Measurements from ENCODE around the gene CGB8. TPM values are rescaled to one million over a fixed set of nuclear protein-coding genes. Genes with fewer than 3 reads are reported as not detected.
"Not testable (repeated sequence)": the region's sequence is repeated elsewhere in the genome, so short reads cannot be mapped to it uniquely, and the experiment has no call there.

The CGB8 gene
- total RNA-seq, 2 donors from 2014 or later, result not detected

- H3K4me1 Mint-ChIP-seq, result peaks cover 14% of the 10 kb centered on the region
Observed at GRCh38 chr19:49074869-49075268, 26.0 kb upstream of the CGB8 start.

DNA sequence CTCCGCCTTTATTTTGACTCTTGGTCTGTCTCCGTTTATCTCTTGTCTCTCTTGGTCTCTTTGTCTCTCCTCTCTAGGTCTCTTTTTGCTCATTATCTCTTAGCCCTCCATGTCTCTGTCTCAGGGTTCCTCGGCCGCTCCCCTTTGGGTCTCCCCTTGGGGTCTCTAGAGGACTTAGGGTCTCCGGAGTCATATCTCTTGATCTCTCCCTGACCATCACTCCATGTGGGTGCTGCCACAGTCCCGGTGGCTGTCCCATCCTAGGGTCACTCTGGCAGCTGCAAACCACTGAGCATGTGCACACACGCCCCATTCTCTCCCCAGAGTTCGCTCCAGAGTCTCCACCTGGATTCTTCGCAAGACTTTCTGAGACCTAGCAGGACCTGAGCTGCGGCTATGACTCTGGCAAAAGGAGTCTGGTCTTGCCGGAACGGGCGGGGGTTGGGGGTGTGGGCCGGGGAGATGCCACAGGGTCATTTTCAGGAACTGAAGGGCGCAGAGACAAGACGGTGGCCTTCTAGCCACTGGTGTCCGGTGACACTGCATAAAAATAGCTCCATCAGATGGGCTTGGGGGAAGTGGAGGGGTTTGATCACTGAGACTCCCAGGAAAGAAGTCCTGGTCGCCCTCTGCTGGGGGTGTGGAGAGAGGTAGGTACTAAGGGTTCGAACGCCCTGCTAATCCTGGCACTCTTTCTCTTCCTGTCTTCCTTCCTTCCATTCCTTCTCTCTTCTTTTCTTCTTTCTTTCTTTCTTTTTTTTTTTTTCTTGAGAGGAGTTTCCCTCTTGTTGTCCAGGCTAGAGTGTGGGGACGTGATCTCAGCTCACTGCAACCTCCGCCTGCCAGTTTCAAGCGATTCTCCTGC is 24.8 kb upstream of the CGB8 start:
- Mint-ChIP-seq H3K4me1 (peaks cover 14% of the 10 kb centered on the region), H3K36me3 (ENCODE audit: low read depth) (peaks cover 5% of the 10 kb centered on the region), H3K27ac (peak overlapping the region; percentile 8), H3K27me3 (peaks cover 44% of the 10 kb centered on the region), H3K4me3 (peak overlapping the region; percentile 80)
- H3K9me3 ChIP-seq (ENCODE audit: control insufficient read depth, low read length, poor library complexity, severe bottlenecking), result no peaks in the 10 kb centered on the region
- ATAC-seq, result no peak
- no peak for DNase-seq

More at GRCh38 chr19:49074869-49075268, 26.0 kb upstream of the CGB8 start:
- H3K4me3 Mint-ChIP-seq; ATAC-seq; DNase-seq; H3K9me3 ChIP-seq (ENCODE audit: control insufficient read depth, low read length, poor library complexity, severe bottlenecking); H3K27ac Mint-ChIP-seq; H3K36me3 Mint-ChIP-seq (ENCODE audit: low read depth): not testable (repeated sequence)
- H3K27me3 Mint-ChIP-seq, result peaks cover 37% of the 10 kb centered on the region

DNA sequence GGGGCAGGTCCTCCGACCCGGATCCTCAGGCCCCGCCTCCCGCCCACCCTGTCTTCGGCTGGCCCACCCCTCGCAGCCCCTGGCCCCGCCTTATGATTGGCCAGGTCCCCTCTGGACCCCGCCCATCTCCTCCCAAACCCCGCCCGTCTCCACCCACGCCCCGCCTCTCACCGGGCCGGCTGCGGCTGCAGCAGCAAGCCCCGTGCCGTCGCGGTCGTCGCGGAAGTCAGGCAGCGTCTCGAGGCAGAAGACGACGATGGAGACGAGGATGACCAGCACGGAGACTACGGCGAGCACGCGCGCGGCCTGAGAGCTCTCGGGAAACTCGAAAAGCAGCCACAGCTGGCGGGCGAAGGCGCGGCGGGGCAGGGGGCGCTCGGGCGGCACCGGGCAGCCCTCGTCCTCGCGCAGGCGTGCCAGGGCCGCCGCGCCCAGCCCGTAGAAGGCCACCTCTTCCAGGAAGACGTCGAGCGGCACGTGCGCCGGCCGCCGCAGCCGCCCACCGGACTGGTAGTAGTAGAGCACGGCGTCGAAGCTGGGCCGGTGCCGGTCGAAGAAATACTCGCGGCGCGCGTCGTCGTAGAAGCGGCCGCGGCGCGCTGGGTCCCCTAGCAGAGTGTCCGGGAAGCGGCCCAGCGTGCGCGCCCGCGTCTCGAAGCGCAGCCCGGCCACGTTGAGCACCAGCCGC is 23.1 kb upstream of the CGB8 start:
- peaks cover 55% of the 10 kb centered on the region for H3K27me3 Mint-ChIP-seq
- H3K9me3 ChIP-seq (ENCODE audit: control insufficient read depth, low read length, poor library complexity, severe bottlenecking), result no peaks in the 10 kb centered on the region
- no peak overlapping the region for H3K4me3 Mint-ChIP-seq
- ATAC-seq, result peak; percentile 39
- H3K36me3 Mint-ChIP-seq (ENCODE audit: low read depth), result peaks cover 7% of the 10 kb centered on the region
- H3K27ac Mint-ChIP-seq, result no peak overlapping the region
- DNase-seq, result no peak
- peaks cover 14% of the 10 kb centered on the region for H3K4me1 Mint-ChIP-seq

- Mint-ChIP-seq H3K27ac (no peak overlapping the region), H3K36me3 (ENCODE audit: low read depth) (peaks cover 13% of the 10 kb centered on the region), H3K4me3 (no peak overlapping the region), H3K27me3 (peaks cover 63% of the 10 kb centered on the region), H3K4me1 (peaks cover 13% of the 10 kb centered on the region)
- ATAC-seq (no peak), DNase-seq (no peak)
- no peaks in the 10 kb centered on the region for H3K9me3 ChIP-seq (ENCODE audit: control insufficient read depth, low read length, poor library complexity, severe bottlenecking)
Observed at GRCh38 chr19:49070416-49070815, 21.5 kb upstream of the CGB8 start.

DNA sequence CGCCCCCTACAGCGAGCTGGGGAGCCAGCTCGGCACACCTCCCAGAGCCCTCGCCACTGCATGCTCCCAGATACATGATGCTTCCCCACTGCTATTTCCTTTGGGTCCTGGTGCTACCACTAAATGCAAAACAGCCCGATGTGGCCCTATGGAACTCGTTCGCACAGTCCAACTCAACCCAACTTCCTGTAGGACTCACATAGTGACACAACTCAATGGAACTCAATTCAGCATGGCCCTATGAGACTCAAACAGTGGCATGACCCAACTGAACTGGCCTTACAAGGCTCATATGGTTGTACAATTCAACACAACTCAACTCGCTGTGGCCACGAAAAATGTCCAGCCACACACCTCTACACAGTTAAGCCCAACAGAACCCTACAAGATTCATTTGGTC is 20.1 kb upstream of the CGB8 start:
- Mint-ChIP-seq H3K36me3 (ENCODE audit: low read depth) (peaks cover 14% of the 10 kb centered on the region), H3K27ac (peak overlapping the region; percentile 19), H3K4me1 (peaks cover 12% of the 10 kb centered on the region), H3K4me3 (no peak overlapping the region), H3K27me3 (peaks cover 61% of the 10 kb centered on the region)
- no peaks in the 10 kb centered on the region for H3K9me3 ChIP-seq (ENCODE audit: control insufficient read depth, low read length, poor library complexity, severe bottlenecking)
- ATAC-seq (no peak), DNase-seq (no peak)

- H3K27me3 Mint-ChIP-seq, result peaks cover 55% of the 10 kb centered on the region
- DNase-seq (no peak), ATAC-seq (no peak)
- H3K9me3 ChIP-seq (ENCODE audit: control insufficient read depth, low read length, poor library complexity, severe bottlenecking), result no peaks in the 10 kb centered on the region
- no peak overlapping the region for H3K27ac Mint-ChIP-seq
- H3K4me3 Mint-ChIP-seq, result no peak overlapping the region
- H3K4me1 Mint-ChIP-seq, result peaks cover 4% of the 10 kb centered on the region
- H3K36me3 Mint-ChIP-seq (ENCODE audit: low read depth), result peaks cover 9% of the 10 kb centered on the region
Observed at GRCh38 chr19:49067554-49067953, 18.6 kb upstream of the CGB8 start.

GRCh38 chr19:49065905-49066512 is 17.1 kb upstream of the CGB8 start:
- peaks cover 9% of the 10 kb centered on the region for H3K36me3 Mint-ChIP-seq (ENCODE audit: low read depth)
- H3K27me3 Mint-ChIP-seq, result peaks cover 64% of the 10 kb centered on the region
- peak overlapping the region; percentile 45 for H3K4me3 Mint-ChIP-seq

GRCh38 chr19:49064768-49065611 is 16.1 kb upstream of the CGB8 start, which contains the start of gene NTF4:
TSS of gene NTF4 (minus strand) at chr19:49064818. CDS start at chr19:49061997, 2,821 bp downstream.
- H3K27me3 Mint-ChIP-seq, result peaks cover 61% of the 10 kb centered on the region

More at GRCh38 chr19:49065905-49066512, 17.1 kb upstream of the CGB8 start:
- Mint-ChIP-seq H3K27ac (no peak overlapping the region), H3K4me1 (peaks cover 4% of the 10 kb centered on the region)
- ATAC-seq (no peak), DNase-seq (no peak)
- no peaks in the 10 kb centered on the region for H3K9me3 ChIP-seq (ENCODE audit: control insufficient read depth, low read length, poor library complexity, severe bottlenecking)

GRCh38 chr19:49064029-49064629 is 15.2 kb upstream of the CGB8 start:
- Mint-ChIP-seq H3K36me3 (ENCODE audit: low read depth) (peaks cover 15% of the 10 kb centered on the region), H3K4me1 (peaks cover 4% of the 10 kb centered on the region), H3K4me3 (no peak overlapping the region), H3K27ac (no peak overlapping the region), H3K27me3 (peaks cover 64% of the 10 kb centered on the region)
- H3K9me3 ChIP-seq (ENCODE audit: control insufficient read depth, low read length, poor library complexity, severe bottlenecking), result no peaks in the 10 kb centered on the region
- DNase-seq, result no peak
- no peak for ATAC-seq

More at GRCh38 chr19:49064768-49065611, 16.1 kb upstream of the CGB8 start, which contains the start of gene NTF4:
- no peak within 1 kb of the TSS for H3K27ac Mint-ChIP-seq
- DNase-seq (no peak), ATAC-seq (no peak)
- peaks cover 11% of the 10 kb centered on the region for H3K36me3 Mint-ChIP-seq (ENCODE audit: low read depth)
- peaks cover 4% of the 10 kb centered on the region for H3K4me1 Mint-ChIP-seq
- peak within 1 kb of the TSS; percentile 55 for H3K4me3 Mint-ChIP-seq
- no peaks in the 10 kb centered on the region for H3K9me3 ChIP-seq (ENCODE audit: control insufficient read depth, low read length, poor library complexity, severe bottlenecking)

DNA sequence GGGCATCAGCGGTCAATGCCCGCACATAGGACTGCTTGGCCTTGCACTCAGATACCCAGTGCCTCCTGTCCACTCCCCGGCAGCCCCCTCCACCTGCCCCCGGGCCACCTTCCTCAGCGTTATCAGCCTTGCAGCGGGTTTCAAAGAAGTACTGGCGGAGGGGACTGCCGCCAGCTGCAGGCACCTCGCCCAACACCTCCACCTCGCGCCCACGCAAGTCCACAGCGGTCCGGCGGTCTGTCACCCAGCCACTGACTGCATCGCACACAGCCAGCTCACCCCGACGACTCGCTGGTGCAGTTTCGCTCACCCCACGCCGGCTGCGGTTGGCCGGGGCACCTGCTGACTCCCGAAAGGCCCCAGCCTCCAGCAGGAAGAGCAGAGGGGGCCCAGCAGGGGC is 12.5 kb upstream of the CGB8 start:
- Mint-ChIP-seq H3K36me3 (ENCODE audit: low read depth) (peaks cover 13% of the 10 kb centered on the region), H3K27ac (no peak overlapping the region), H3K27me3 (peaks cover 63% of the 10 kb centered on the region), H3K4me3 (no peak overlapping the region), H3K4me1 (peaks cover 20% of the 10 kb centered on the region)
- DNase-seq, result no peak
- no peaks in the 10 kb centered on the region for H3K9me3 ChIP-seq (ENCODE audit: control insufficient read depth, low read length, poor library complexity, severe bottlenecking)
- no peak for ATAC-seq

DNA sequence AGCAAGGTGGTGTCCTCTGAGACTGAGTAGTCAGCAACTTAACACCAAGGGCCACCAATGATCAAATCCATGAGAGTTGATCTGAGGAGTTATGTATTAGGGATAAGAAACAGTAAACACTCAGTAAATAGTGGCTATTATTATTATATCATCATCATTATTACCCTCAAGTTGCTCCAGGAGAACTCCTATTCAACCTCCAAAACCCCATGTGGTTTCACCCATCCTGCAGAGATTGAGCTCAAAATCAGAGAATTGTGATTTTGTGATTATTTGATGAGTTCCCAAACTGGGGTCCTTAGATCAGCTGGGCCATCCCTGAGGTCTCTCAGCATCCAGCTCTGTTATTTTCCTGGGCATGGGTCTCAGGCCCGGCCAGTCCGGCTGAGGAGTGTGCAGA is 12.1 kb upstream of the CGB8 start:
- no peak overlapping the region for H3K4me3 Mint-ChIP-seq
- H3K4me1 Mint-ChIP-seq, result peaks cover 24% of the 10 kb centered on the region
- no peak overlapping the region for H3K27ac Mint-ChIP-seq
- DNase-seq, result no peak
- H3K36me3 Mint-ChIP-seq (ENCODE audit: low read depth), result peaks cover 13% of the 10 kb centered on the region
- ATAC-seq, result no peak
- no peaks in the 10 kb centered on the region for H3K9me3 ChIP-seq (ENCODE audit: control insufficient read depth, low read length, poor library complexity, severe bottlenecking)
- H3K27me3 Mint-ChIP-seq, result peaks cover 59% of the 10 kb centered on the region

- ATAC-seq (no peak), DNase-seq (no peak)
- no peaks in the 10 kb centered on the region for H3K9me3 ChIP-seq (ENCODE audit: control insufficient read depth, low read length, poor library complexity, severe bottlenecking)
- Mint-ChIP-seq H3K27ac (no peak overlapping the region), H3K36me3 (ENCODE audit: low read depth) (peaks cover 9% of the 10 kb centered on the region), H3K4me1 (peaks cover 20% of the 10 kb centered on the region), H3K27me3 (peaks cover 51% of the 10 kb centered on the region), H3K4me3 (peak overlapping the region; percentile 51)
Observed at GRCh38 chr19:49059053-49059452, 10.1 kb upstream of the CGB8 start.

All from T-helper 17 cell (primary cell).